ENCODE data around the gene CCN6. TPM values are rescaled to one million over a fixed set of nuclear protein-coding genes. Genes with fewer than 3 reads are reported as not detected.
"Not testable (repeated sequence)": the region's sequence is repeated elsewhere in the genome, so short reads cannot be mapped to it uniquely, and the experiment has no call there.

CCN6 gene
- total RNA-seq, 4 donors from 2014 or later: 0.39 to 0.42 TPM; not detected in 2

- no peak overlapping the region for H3K27ac ChIP-seq
- no peak overlapping the region for H3K4me3 ChIP-seq
- 63 to 91% methylated on average over 2 of the region's 2 CpGs for WGBS, 2 donors
- no peaks in the 10 kb centered on the region for H3K27me3 ChIP-seq
- H3K36me3 ChIP-seq: peaks cover 0 to 30% (median 0%) of the 10 kb centered on the region in 3 donors
- H3K9me3 ChIP-seq: no peaks in the 10 kb centered on the region
- TF ChIP-seq POLR2A (IDR thresholded peaks at IDR 0.05): no peak
- TF ChIP-seq CTCF (IDR thresholded peaks at IDR 0.05): no peak
- TF ChIP-seq EP300 (IDR thresholded peaks at IDR 0.05): no peak
- no peak for DNase-seq (ENCODE audit: low spot score in 2 of 2)
- no peaks in the 10 kb centered on the region for H3K4me1 ChIP-seq
Observed at GRCh38 chr6:112096901-112097300, 43.0 kb downstream of the CCN6 start.

GRCh38 chr6:112100561-112100960 lies 46.7 kb downstream of the CCN6 start:
- H3K9me3 ChIP-seq: no peaks in the 10 kb centered on the region
- no peak overlapping the region for H3K27ac ChIP-seq
- H3K36me3 ChIP-seq: peaks cover 0 to 46% (median 0%) of the 10 kb centered on the region in 3 donors
- TF ChIP-seq EP300 (IDR thresholded peaks at IDR 0.05) (no peak), POLR2A (IDR thresholded peaks at IDR 0.05) (no peak), CTCF (IDR thresholded peaks at IDR 0.05) (no peak)
- no peaks in the 10 kb centered on the region for H3K4me1 ChIP-seq
- no peaks in the 10 kb centered on the region for H3K27me3 ChIP-seq
- no peak overlapping the region for H3K4me3 ChIP-seq
- no peak for DNase-seq (ENCODE audit: low spot score in 2 of 2)
- 66 to 70% methylated on average over 4 of the region's 4 CpGs for WGBS, 2 donors

- H3K4me3 ChIP-seq; H3K27me3 ChIP-seq; H3K27ac ChIP-seq; H3K4me1 ChIP-seq; DNase-seq (ENCODE audit: low spot score in 2 of 2): not testable (repeated sequence)
- Histone ChIP-seq H3K9me3 (peaks cover 0 to 13% (median 0%) of the 10 kb centered on the region in 4 donors), H3K36me3 (peaks cover 0 to 73% (median 6%) of the 10 kb centered on the region in 3 donors)
- WGBS, 2 donors: 89 to 94% methylated on average over 2 of the region's 2 CpGs
Observed at GRCh38 chr6:112106026-112106425, 52.1 kb downstream of the CCN6 start.

GRCh38 chr6:112106562-112106961 lies 52.7 kb downstream of the CCN6 start:
- peaks cover 0 to 75% (median 6%) of the 10 kb centered on the region in 3 donors for H3K36me3 ChIP-seq
- no peak overlapping the region for H3K4me3 ChIP-seq
- H3K4me1 ChIP-seq: no peaks in the 10 kb centered on the region
- no peak for DNase-seq (ENCODE audit: low spot score in 2 of 2)
- WGBS, 2 donors: 68 to 82% methylated on average over 2 of the region's 2 CpGs
- H3K27me3 ChIP-seq: no peaks in the 10 kb centered on the region
- H3K27ac ChIP-seq: no peak overlapping the region
- TF ChIP-seq CTCF (IDR thresholded peaks at IDR 0.05): no peak
- TF ChIP-seq EP300 (IDR thresholded peaks at IDR 0.05): no peak
- TF ChIP-seq POLR2A (IDR thresholded peaks at IDR 0.05): no peak
- H3K9me3 ChIP-seq: peaks cover 0 to 13% (median 0%) of the 10 kb centered on the region in 4 donors

GRCh38 chr6:112109262-112109661 lies 55.4 kb downstream of the CCN6 start:
- Histone ChIP-seq H3K27me3 (no peaks in the 10 kb centered on the region), H3K4me3 (no peak overlapping the region), H3K27ac (no peak overlapping the region), H3K36me3 (peaks cover 0 to 87% (median 6%) of the 10 kb centered on the region in 3 donors), H3K4me1 (no peaks in the 10 kb centered on the region), H3K9me3 (peaks cover 0 to 13% (median 0%) of the 10 kb centered on the region in 4 donors)
- WGBS, 2 donors: 70% methylated on average over 9 of the region's 9 CpGs
- no peak for DNase-seq (ENCODE audit: low spot score in 2 of 2)
- TF ChIP-seq POLR2A (IDR thresholded peaks at IDR 0.05) (no peak), EP300 (IDR thresholded peaks at IDR 0.05) (no peak), CTCF (IDR thresholded peaks at IDR 0.05) (no peak)

- H3K4me3 ChIP-seq: no peak overlapping the region
- no peaks in the 10 kb centered on the region for H3K9me3 ChIP-seq
- peaks cover 0 to 94% (median 4%) of the 10 kb centered on the region in 3 donors for H3K36me3 ChIP-seq
- WGBS, 2 donors: 59 to 74% methylated on average over 3 of the region's 3 CpGs
- DNase-seq (ENCODE audit: low spot score in 2 of 2): no peak
- no peaks in the 10 kb centered on the region for H3K4me1 ChIP-seq
- TF ChIP-seq POLR2A (IDR thresholded peaks at IDR 0.05) (no peak), EP300 (IDR thresholded peaks at IDR 0.05) (no peak), CTCF (IDR thresholded peaks at IDR 0.05) (no peak)
- H3K27me3 ChIP-seq: no peaks in the 10 kb centered on the region
- H3K27ac ChIP-seq: no peak overlapping the region
Observed at GRCh38 chr6:112113431-112113830, 59.5 kb downstream of the CCN6 start.

Measured in tibial nerve (tissue), 4 donors.